ENCODE data around the gene ACSS3. TPM values are rescaled to one million over a fixed set of nuclear protein-coding genes. Genes with fewer than 3 reads are reported as not detected.

Gene ACSS3
- total and polyA plus RNA-seq, 4 donors, result 18.2 to 94.3 (median 32.5) TPM

- peak; percentile 25 to 41 for TF ChIP-seq HNF4A (conservative IDR thresholded peaks at IDR 0.05)
- TF ChIP-seq, protein P1, sequence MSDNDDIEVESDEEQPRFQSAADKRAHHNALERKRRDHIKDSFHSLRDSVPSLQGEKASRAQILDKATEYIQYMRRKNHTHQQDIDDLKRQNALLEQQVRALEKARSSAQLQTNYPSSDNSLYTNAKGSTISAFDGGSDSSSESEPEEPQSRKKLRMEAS (IDR thresholded peaks at IDR 0.05), result no peak
- no peak for TF ChIP-seq GABPA (IDR thresholded peaks at IDR 0.05 in 1 of 2, conservative IDR thresholded peaks at IDR 0.05 in 1 of 2)
- TF ChIP-seq SP1 (IDR thresholded peaks at IDR 0.05), result no peak
- no peak for TF ChIP-seq EGR1 (IDR thresholded peaks at IDR 0.05; ENCODE audit: low read depth in 2 of 2)
- TF ChIP-seq FOXA1 (IDR thresholded peaks at IDR 0.05), result no peak
- TF ChIP-seq JUND (IDR thresholded peaks at IDR 0.05), result no peak
- WGBS, result 49% methylated on average over 3 of the region's 3 CpGs
- Histone ChIP-seq H3K27ac (ENCODE audit: low read depth in 1 of 2, low read length in 2 of 2) (no peak overlapping the region), H3K4me1 (ENCODE audit: control insufficient read depth in 4 of 4, insufficient read depth in 4 of 4, low read length in 3 of 4) (peaks cover 0 to 3% (median 0%) of the 10 kb centered on the region in 4 donors), H3K9ac (ENCODE audit: low read depth in 1 of 2, low read length in 2 of 2) (no peak overlapping the region), H3K9me3 (ENCODE audit: control insufficient read depth in 4 of 4, low read length in 3 of 4) (no peaks in the 10 kb centered on the region), H3K4me3 (ENCODE audit: low read depth in 1 of 3, low read length in 3 of 3) (no peak overlapping the region), H3K27me3 (ENCODE audit: control insufficient read depth in 4 of 4, insufficient read depth in 4 of 4, low read length in 3 of 4) (no peaks in the 10 kb centered on the region), H3K36me3 (ENCODE audit: control insufficient read depth in 4 of 4, insufficient read depth in 3 of 4, low read depth in 1 of 4, low read length in 3 of 4) (no peaks in the 10 kb centered on the region)
- no peak for DNase-seq (ENCODE audit: low spot score)
These were observed 14.2 kb downstream of the ACSS3 start for GRCh38 chr12:81092053-81092452.

DNA sequence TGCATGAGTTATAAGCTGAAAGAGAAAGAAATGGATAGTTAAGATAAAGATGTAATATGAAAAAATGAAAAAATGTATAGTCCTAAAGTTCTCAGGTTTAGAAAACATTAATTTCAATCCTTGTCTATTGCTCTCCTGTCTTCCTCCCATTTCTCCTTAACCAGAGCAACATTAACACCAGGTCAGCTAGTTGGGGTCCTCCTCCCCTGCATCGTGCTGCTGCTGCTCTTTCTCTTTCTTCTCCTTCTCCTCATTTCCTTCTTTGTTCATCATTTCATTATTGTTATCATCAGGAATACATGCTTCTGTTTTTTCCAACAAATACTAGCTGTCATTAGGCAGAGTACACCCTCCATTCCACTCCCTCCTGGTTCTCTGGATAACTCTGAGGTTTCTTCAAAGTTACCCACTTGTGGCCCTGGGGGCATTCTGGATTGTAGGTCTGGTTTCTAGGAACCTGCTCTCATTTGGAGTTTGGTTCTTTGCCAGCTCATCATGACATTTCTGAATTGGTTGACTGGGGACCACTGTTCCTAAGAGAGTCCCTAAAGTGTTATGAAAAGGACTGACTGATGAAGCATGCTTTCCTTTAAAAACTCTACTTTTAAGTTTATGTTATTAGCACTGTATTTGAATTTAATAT lies 17.0 kb downstream of the ACSS3 start:
- no peak overlapping the region for H3K9ac ChIP-seq (ENCODE audit: low read depth in 1 of 2, low read length in 2 of 2)
- no peak for DNase-seq (ENCODE audit: low spot score)
- H3K4me3 ChIP-seq (ENCODE audit: low read depth in 1 of 3, low read length in 3 of 3), result no peak overlapping the region
- H3K4me1 ChIP-seq (ENCODE audit: control insufficient read depth in 4 of 4, insufficient read depth in 4 of 4, low read length in 3 of 4), result peaks cover 0 to 3% (median 0%) of the 10 kb centered on the region in 4 donors
- no peaks in the 10 kb centered on the region for H3K36me3 ChIP-seq (ENCODE audit: control insufficient read depth in 4 of 4, insufficient read depth in 3 of 4, low read depth in 1 of 4, low read length in 3 of 4)
- no peak for TF ChIP-seq EGR1 (IDR thresholded peaks at IDR 0.05; ENCODE audit: low read depth in 2 of 2)
- no peak for TF ChIP-seq HNF4A (conservative IDR thresholded peaks at IDR 0.05)
- TF ChIP-seq NR2F2 (IDR thresholded peaks at IDR 0.05), result no peak
- no peak for TF ChIP-seq RAD21 (IDR thresholded peaks at IDR 0.05)
- no peak for TF ChIP-seq HNF4G (IDR thresholded peaks at IDR 0.05)
- no peak for TF ChIP-seq SP1 (IDR thresholded peaks at IDR 0.05)
- TF ChIP-seq, protein P2, sequence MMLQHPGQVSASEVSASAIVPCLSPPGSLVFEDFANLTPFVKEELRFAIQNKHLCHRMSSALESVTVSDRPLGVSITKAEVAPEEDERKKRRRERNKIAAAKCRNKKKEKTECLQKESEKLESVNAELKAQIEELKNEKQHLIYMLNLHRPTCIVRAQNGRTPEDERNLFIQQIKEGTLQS (IDR thresholded peaks at IDR 0.05), result no peak
- no peak for TF ChIP-seq FOXA1 (IDR thresholded peaks at IDR 0.05)
- H3K9me3 ChIP-seq (ENCODE audit: control insufficient read depth in 4 of 4, low read length in 3 of 4), result no peaks in the 10 kb centered on the region
- H3K27me3 ChIP-seq (ENCODE audit: control insufficient read depth in 4 of 4, insufficient read depth in 4 of 4, low read length in 3 of 4), result no peaks in the 10 kb centered on the region
- no peak overlapping the region for H3K27ac ChIP-seq (ENCODE audit: low read depth in 1 of 2, low read length in 2 of 2)
- WGBS, result 80% methylated on average over 1 of the region's 1 CpG

DNA sequence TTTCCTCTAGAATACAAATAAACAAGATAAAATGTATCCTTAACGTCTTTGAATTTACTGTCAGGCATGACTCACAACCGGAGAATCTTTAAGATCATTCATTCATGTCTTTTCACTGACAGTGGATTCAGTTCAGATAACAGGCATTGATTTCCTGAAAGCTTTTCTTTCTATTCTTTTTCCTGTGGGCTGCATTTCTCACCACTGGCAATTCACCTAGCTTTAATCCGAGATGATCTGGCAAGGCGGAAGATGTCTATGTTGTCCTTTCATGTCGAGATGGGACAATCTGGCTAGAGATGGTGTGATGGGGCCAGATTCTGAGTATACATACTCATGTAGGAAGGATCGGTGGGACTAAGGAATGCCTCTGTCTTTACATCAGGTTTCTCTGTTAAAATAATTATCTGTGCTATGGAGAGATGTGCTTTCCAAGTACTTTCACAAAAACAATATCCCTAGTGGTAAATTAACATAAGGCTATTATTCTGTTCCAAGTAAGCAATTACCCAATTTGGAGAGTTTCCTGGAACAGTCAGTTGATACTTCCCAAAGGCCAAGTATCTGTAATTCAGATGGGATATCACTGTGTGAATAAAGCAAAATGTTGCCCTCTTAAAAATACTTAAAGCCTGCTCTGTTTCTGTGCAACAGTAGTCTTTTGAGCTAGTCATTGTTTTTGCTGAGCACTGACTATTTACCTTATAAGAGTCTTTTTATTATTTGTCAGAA lies 17.8 kb downstream of the ACSS3 start:
- no peak overlapping the region for H3K4me3 ChIP-seq (ENCODE audit: low read depth in 1 of 3, low read length in 3 of 3)
- H3K9ac ChIP-seq (ENCODE audit: low read depth in 1 of 2, low read length in 2 of 2), result no peak overlapping the region
- no peaks in the 10 kb centered on the region for H3K36me3 ChIP-seq (ENCODE audit: control insufficient read depth in 4 of 4, insufficient read depth in 3 of 4, low read depth in 1 of 4, low read length in 3 of 4)
- no peaks in the 10 kb centered on the region for H3K9me3 ChIP-seq (ENCODE audit: control insufficient read depth in 4 of 4, low read length in 3 of 4)
- no peak overlapping the region for H3K27ac ChIP-seq (ENCODE audit: low read depth in 1 of 2, low read length in 2 of 2)
- WGBS, result 79% methylated on average over 6 of the region's 6 CpGs
- TF ChIP-seq HNF4A (conservative IDR thresholded peaks at IDR 0.05) (peak in 1 of 2 donors; percentile 10), ZBTB33 (IDR thresholded peaks at IDR 0.05) (no peak)
- TF ChIP-seq, protein P2 (IDR thresholded peaks at IDR 0.05), result no peak
- no peak for DNase-seq (ENCODE audit: low spot score)
- H3K27me3 ChIP-seq (ENCODE audit: control insufficient read depth in 4 of 4, insufficient read depth in 4 of 4, low read length in 3 of 4), result no peaks in the 10 kb centered on the region
- H3K4me1 ChIP-seq (ENCODE audit: control insufficient read depth in 4 of 4, insufficient read depth in 4 of 4, low read length in 3 of 4), result peaks cover 0 to 3% (median 0%) of the 10 kb centered on the region in 4 donors

Data from liver (tissue), 9 donors.